Gastroesophageal sphincter (tissue), 4 donors: ENCODE results near the gene ALKBH3. TPM values are rescaled to one million over a fixed set of nuclear protein-coding genes. Genes with fewer than 3 reads are reported as not detected.

ENCODE experiments used
- ATAC-seq: fragments of 150-250 bp; one replicate; pipeline ENCODE4 v1.9.1; 2016; ENCODE audit warnings: mild to moderate bottlenecking, moderate library complexity
- H3K27ac ChIP-seq, 4 donors: fragments of 200-600 bp; sonication (generic) in 3 of 4; 1 replicate in 3 of 4; 2 replicates in 1 of 4; pipeline ENCODE4 v1.5.1; 2016 to 2019
- H3K27me3 ChIP-seq: fragments of 200-600 bp; sonication (generic); one replicate; pipeline ENCODE4 v1.5.1; 2019
- H3K36me3 ChIP-seq, 2 donors: fragments of 200-600 bp; sonication (generic); one replicate each; pipeline ENCODE4 v1.5.1; 2019; ENCODE audit warnings: control low read depth in 1 of 2
- H3K4me1 ChIP-seq, 3 donors: fragments of 200-600 bp; sonication (generic); 1 replicate in 2 of 3; 2 replicates in 1 of 3; pipeline ENCODE4 v1.5.1; 2016 to 2019; ENCODE audit warnings: control low read depth in 2 of 3
- H3K4me3 ChIP-seq, 2 donors: fragments of 200-600 bp; sonication (generic); one replicate each; pipeline ENCODE4 v1.5.1; 2019; ENCODE audit warnings: mild to moderate bottlenecking in 1 of 2, moderate library complexity in 1 of 2
- H3K9me3 ChIP-seq, 3 donors: fragments of 200-600 bp; sonication (generic); one replicate each; pipeline ENCODE4 v1.5.1; 2017 to 2019; ENCODE audit warnings: control low read depth in 2 of 3
- EP300 ChIP-seq: sonication (generic); formaldehyde crosslinking; IDR thresholded peaks from one replicate; pipeline ENCODE4 v1.6.1; 2017; ENCODE audit warnings: antibody characterized with exemption, mild to moderate bottlenecking
- POLR2A ChIP-seq, 2 donors: fragments of 450-650 bp; IDR thresholded peaks; one replicate each; pipeline ENCODE4 v1.6.1; 2017; ENCODE audit warnings: antibody characterized with exemption in 2 of 2, mild to moderate bottlenecking in 2 of 2, moderate library complexity in 1 of 2
- POLR2AphosphoS5 ChIP-seq: sonication (generic); formaldehyde crosslinking; IDR thresholded peaks from one replicate; pipeline ENCODE4 v1.6.1; 2017; ENCODE audit warnings: antibody characterized with exemption
- WGBS, 2 donors: methylation state at CpG; one replicate each; pipeline ENCODE4 v1.1.5; 2018; ENCODE audit warnings: low coverage in 1 of 2; 5-methylcytosine and 5-hydroxymethylcytosine counted together
- total RNA-seq, 4 donors: library from RNA; depleted of rRNA; stranded (reverse); fragments of >200 nt; gene quantifications; one replicate each; pipeline ENCODE4 v1.1.0, GENCODE V29; 2016
- TF ChIP-seq, protein P1 (sequence below), 4 experiments: fragments of 200-600 bp in 2 of 4; fragments of 450-650 bp in 2 of 4; sonication (generic) in 1 of 4; IDR thresholded peaks; one replicate each; pipeline ENCODE4 v1.5.1; 2017 to 2019; ENCODE audit warnings: antibody characterized with exemption in 4 of 4, mild to moderate bottlenecking in 2 of 4, moderate library complexity in 2 of 4

The ALKBH3 gene
- total RNA-seq, 4 donors from 2014 or later, result 24.0 to 41.3 (median 37.1) TPM

DNA sequence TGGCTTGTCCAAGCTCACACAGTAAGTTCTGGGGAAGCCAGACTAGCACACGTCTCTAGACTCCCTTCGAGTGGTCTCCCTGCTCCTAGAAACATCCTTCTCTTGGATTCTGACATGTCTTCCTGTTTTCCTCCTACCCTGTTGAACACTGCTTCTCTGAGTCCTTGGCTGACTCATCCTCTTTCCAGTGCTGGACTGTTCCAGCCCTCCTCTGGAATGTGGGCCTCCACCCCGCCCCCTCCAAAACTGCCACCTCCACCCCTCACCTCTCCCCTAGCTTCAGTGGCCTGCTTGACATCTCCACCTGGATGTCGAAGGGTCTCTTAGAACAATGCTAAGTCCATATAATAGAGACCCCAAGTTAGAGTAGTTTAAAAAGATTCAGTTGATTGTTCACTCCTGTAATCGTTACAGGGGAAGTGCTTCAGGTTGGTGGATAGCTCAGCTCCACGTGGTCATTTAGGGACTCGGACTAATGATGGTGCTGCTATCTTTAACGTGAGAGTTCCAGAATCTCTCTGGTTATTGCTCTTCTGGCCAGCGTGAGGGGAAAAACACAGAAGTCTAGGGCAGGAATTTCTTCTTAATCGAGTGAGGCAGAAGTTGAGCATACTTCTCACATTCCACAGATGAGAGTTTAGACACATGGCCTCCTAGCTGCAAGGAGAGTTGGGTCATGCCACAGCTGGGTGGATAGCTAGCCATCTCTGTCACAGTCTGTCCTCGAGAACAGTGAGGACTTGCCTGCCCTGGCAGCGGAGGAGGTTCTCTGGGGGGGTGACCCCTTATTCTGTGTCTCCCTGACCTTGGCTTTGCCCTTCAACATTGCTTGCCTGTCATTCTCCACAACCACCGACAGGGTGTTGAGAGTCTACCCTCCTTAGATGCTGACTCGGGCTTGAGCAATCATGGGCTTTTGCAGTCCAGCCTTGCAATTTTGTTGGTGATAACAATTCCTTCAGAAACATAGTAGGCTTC is 57.1 kb downstream of the ALKBH3 start:
- Histone ChIP-seq H3K27ac (peak overlapping the region in 3 of 4 donors; percentile 14 to 47 (median 24)), H3K36me3 (no peaks in the 10 kb centered on the region), H3K4me1 (peaks cover 0 to 34% (median 3%) of the 10 kb centered on the region in 3 donors), H3K9me3 (no peaks in the 10 kb centered on the region), H3K27me3 (peaks cover 19% of the 10 kb centered on the region), H3K4me3 (no peak overlapping the region)
- WGBS, 2 donors, result 34 to 74% methylated on average over 10 of the region's 14 CpGs
- ATAC-seq, result no peak
- TF ChIP-seq POLR2A (IDR thresholded peaks at IDR 0.05) (no peak), EP300 (no peak), POLR2AphosphoS5 (no peak)
- TF ChIP-seq, protein P1, sequence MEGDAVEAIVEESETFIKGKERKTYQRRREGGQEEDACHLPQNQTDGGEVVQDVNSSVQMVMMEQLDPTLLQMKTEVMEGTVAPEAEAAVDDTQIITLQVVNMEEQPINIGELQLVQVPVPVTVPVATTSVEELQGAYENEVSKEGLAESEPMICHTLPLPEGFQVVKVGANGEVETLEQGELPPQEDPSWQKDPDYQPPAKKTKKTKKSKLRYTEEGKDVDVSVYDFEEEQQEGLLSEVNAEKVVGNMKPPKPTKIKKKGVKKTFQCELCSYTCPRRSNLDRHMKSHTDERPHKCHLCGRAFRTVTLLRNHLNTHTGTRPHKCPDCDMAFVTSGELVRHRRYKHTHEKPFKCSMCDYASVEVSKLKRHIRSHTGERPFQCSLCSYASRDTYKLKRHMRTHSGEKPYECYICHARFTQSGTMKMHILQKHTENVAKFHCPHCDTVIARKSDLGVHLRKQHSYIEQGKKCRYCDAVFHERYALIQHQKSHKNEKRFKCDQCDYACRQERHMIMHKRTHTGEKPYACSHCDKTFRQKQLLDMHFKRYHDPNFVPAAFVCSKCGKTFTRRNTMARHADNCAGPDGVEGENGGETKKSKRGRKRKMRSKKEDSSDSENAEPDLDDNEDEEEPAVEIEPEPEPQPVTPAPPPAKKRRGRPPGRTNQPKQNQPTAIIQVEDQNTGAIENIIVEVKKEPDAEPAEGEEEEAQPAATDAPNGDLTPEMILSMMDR (IDR thresholded peaks at IDR 0.05), result peak in 2 of 4 experiments; percentile 9 to 10

DNA sequence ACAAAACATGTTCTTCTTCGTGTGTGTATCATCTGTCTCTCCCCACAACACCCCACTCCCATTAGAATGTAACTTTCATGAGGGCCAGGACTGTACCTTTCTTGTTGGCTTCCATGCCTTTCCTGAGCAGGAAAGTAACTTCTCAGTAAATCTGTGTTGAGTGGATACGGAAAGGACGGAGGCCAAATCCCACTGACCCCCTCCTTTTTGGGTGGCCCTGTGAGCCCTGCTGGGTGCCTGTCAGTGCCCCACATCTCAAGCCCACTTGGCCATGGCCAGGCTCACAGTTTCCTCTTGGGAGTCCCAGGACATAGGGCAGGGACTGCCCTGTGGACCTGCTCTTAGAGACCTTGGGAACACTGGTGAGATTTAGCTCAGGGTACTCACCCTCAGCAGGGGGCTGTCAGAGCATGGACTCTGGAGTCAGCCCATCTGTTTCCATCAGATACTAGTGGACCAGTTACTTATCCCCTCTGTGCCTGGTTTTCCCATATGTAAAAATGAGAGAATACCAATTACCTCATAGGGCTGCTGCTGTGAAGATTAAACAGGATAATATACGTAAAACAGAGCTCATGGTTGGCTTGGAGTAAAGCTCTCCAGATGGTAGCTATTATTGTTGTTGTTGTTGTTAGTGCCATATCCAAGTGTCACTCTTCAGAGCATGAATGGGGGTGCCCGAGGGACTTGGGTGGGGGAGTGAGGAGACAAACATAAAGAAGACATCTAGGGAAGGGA is 60.8 kb downstream of the ALKBH3 start:
- H3K27me3 ChIP-seq, result peaks cover 16% of the 10 kb centered on the region
- ATAC-seq, result no peak
- H3K36me3 ChIP-seq, result no peaks in the 10 kb centered on the region
- WGBS, 2 donors, result 55% methylated on average over 5 of the region's 5 CpGs
- H3K27ac ChIP-seq, result peak overlapping the region in 3 of 4 donors; percentile 93 to 96 (median 95)
- no peaks in the 10 kb centered on the region for H3K9me3 ChIP-seq
- TF ChIP-seq, protein P1 (IDR thresholded peaks at IDR 0.05), result no peak
- H3K4me3 ChIP-seq, result peak overlapping the region; percentile 50 to 81
- H3K4me1 ChIP-seq, result peaks cover 0 to 45% (median 5%) of the 10 kb centered on the region in 3 donors

DNA sequence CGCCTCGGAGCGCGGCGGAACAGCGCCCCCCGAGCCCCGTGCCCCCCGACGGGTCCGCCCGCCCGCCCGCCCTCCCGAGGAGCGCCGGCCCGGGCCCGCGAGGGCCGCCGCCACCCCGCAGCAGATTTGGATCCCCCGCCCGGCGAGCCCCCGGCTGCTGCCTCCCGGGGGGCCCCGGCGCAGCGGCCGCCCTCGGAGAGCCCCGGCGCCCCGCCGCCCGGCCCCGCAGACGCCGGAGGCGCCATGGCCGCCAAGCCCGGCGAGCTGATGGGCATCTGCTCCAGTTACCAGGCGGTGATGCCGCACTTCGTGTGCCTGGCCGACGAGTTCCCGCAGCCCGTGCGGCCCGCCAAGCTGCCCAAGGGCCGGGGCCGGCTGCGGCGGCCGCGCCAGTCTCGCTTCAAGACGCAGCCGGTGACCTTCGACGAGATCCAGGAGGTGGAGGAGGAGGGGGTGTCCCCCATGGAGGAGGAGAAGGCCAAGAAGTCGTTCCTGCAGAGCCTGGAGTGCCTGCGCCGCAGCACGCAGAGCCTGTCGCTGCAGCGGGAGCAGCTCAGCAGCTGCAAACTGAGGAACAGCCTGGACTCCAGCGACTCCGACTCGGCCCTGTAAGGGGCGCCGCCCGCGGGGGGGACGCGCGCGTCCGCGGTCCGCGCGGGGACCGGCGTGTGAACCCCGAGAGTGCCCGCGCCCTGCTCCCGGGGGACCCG is 62.2 kb downstream of the ALKBH3 start:
- H3K4me1 ChIP-seq, result peaks cover 0 to 38% (median 5%) of the 10 kb centered on the region in 3 donors
- WGBS, 2 donors, result no CpG with 5 or more reads among the region's 94 CpGs
- peak overlapping the region; percentile 50 to 81 for H3K4me3 ChIP-seq
- ATAC-seq, result peak; percentile 14
- H3K36me3 ChIP-seq, result no peaks in the 10 kb centered on the region
- peaks cover 16% of the 10 kb centered on the region for H3K27me3 ChIP-seq
- H3K27ac ChIP-seq, result peak overlapping the region; percentile 57 to 96 (median 94)
- no peaks in the 10 kb centered on the region for H3K9me3 ChIP-seq
- peak in 1 of 2 donors; percentile 33 for TF ChIP-seq POLR2A (IDR thresholded peaks at IDR 0.05)
- TF ChIP-seq, protein P1 (IDR thresholded peaks at IDR 0.05), result no peak
- TF ChIP-seq POLR2AphosphoS5, result peak; percentile 73

DNA sequence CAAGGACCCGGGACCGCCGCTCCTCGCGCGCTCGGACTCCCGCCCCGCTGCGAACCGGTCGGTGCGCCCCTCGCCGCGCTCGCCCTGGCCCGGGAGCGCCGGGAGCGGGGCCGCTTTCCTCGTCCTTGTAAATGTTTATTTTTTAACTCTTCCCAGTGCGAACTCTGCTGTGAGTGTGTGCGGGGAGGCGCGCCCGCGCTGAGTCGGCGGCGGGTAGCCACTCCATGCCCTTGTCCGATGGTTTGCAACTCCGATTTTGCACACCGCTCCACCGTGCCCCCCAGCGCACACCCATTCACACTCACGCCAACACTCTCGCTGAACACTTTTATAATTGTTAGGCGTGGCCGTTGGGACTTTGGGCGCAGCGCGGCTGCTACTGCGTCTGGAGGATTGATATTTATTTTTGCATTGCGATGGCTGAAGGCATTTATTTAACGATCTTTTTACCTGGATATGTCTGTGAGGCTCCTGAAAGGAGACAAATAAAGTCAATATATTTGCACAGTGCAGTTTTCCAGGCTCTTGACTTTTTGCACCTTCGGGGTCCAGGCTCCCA is 62.8 kb downstream of the ALKBH3 start:
- WGBS, 2 donors, result 0 to 2% methylated on average over 6 to 18 of the region's 48 CpGs
- Histone ChIP-seq H3K4me3 (peak overlapping the region; percentile 50 to 81), H3K4me1 (peaks cover 0 to 36% (median 5%) of the 10 kb centered on the region in 3 donors), H3K27me3 (peaks cover 16% of the 10 kb centered on the region), H3K9me3 (no peaks in the 10 kb centered on the region), H3K27ac (peak overlapping the region; percentile 57 to 96 (median 94)), H3K36me3 (no peaks in the 10 kb centered on the region)
- no peak for ATAC-seq
- TF ChIP-seq POLR2A (IDR thresholded peaks at IDR 0.05) (no peak), POLR2AphosphoS5 (peak; percentile 54)
